Mammary epithelial cell (primary cell): ENCODE measurements around the gene GALNT10.

Source experiments
- EZH2 ChIP-seq: IDR thresholded peaks from 2 replicates; pipeline ENCODE4 v1.6.1; 2012; ENCODE audit warnings: low read length, inconsistent platforms, borderline replicate concordance
- TF ChIP-seq, protein P1 (sequence below), 2 donors: IDR thresholded peaks in 1 of 2; conservative IDR thresholded peaks in 1 of 2; 2 replicates each; pipeline ENCODE4 v1.5.1; 2011 to 2012; ENCODE audit warnings: inconsistent platforms in 2 of 2, low read length in 2 of 2, mild to moderate bottlenecking in 2 of 2, control low read depth in 1 of 2, low read depth in 1 of 2; ENCODE audit not compliant: insufficient read depth in 1 of 2; ENCODE audit errors: extremely low read depth in 1 of 2

GRCh38 chr5:154437281-154437965 lies 246.9 kb downstream of the GALNT10 start:
- TF ChIP-seq EZH2, result no peak
- TF ChIP-seq, protein P1, sequence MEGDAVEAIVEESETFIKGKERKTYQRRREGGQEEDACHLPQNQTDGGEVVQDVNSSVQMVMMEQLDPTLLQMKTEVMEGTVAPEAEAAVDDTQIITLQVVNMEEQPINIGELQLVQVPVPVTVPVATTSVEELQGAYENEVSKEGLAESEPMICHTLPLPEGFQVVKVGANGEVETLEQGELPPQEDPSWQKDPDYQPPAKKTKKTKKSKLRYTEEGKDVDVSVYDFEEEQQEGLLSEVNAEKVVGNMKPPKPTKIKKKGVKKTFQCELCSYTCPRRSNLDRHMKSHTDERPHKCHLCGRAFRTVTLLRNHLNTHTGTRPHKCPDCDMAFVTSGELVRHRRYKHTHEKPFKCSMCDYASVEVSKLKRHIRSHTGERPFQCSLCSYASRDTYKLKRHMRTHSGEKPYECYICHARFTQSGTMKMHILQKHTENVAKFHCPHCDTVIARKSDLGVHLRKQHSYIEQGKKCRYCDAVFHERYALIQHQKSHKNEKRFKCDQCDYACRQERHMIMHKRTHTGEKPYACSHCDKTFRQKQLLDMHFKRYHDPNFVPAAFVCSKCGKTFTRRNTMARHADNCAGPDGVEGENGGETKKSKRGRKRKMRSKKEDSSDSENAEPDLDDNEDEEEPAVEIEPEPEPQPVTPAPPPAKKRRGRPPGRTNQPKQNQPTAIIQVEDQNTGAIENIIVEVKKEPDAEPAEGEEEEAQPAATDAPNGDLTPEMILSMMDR (conservative IDR thresholded peaks at IDR 0.05 in 1 of 2, IDR thresholded peaks at IDR 0.05 in 1 of 2; ENCODE audit: extremely low read depth in 1 of 2, insufficient read depth in 1 of 2, low read depth in 1 of 2, low read length in 2 of 2), result no peak
